OCI-LY3 (cell line): ENCODE results near the gene VPS8.

Source experiments
- EZH2phosphoT487 ChIP-seq: fragments of 200-600 bp; shearing (Covaris generic); IDR thresholded peaks from 2 replicates; pipeline ENCODE4 v1.6.1; 2018; ENCODE audit warnings: antibody characterized with exemption, mixed run types, low read depth
- TF ChIP-seq, protein P1 (sequence below): fragments of 200-600, 300-600 bp; sonication (generic); IDR thresholded peaks from 2 replicates; pipeline ENCODE4 v1.5.1; 2014; ENCODE audit warnings: antibody characterized with exemption, low read length, low read depth

- TF ChIP-seq, protein P1, sequence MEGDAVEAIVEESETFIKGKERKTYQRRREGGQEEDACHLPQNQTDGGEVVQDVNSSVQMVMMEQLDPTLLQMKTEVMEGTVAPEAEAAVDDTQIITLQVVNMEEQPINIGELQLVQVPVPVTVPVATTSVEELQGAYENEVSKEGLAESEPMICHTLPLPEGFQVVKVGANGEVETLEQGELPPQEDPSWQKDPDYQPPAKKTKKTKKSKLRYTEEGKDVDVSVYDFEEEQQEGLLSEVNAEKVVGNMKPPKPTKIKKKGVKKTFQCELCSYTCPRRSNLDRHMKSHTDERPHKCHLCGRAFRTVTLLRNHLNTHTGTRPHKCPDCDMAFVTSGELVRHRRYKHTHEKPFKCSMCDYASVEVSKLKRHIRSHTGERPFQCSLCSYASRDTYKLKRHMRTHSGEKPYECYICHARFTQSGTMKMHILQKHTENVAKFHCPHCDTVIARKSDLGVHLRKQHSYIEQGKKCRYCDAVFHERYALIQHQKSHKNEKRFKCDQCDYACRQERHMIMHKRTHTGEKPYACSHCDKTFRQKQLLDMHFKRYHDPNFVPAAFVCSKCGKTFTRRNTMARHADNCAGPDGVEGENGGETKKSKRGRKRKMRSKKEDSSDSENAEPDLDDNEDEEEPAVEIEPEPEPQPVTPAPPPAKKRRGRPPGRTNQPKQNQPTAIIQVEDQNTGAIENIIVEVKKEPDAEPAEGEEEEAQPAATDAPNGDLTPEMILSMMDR: no peak
- no peak for TF ChIP-seq EZH2phosphoT487
These were observed 247.8 kb downstream of the VPS8 start for GRCh38 chr3:185059766-185060165.
